ENCODE measurements around the gene PRKCG. TPM values are rescaled to one million over a fixed set of nuclear protein-coding genes. Genes with fewer than 3 reads are reported as not detected.
A peak's percentile ranks its signal among the peaks of the same experiment; 100 is the strongest.

Gene PRKCG
- total RNA-seq, 1 donor from 2014 or later = 0.51 TPM

- H3K9ac ChIP-seq = peak overlapping the region; percentile 55
- H3F3A ChIP-seq (ENCODE audit: low read depth) = peaks cover 17% of the 10 kb centered on the region
- peaks cover 9% of the 10 kb centered on the region for H3K4me1 ChIP-seq
- H3K79me2 ChIP-seq (ENCODE audit: low read depth) = peaks cover 11% of the 10 kb centered on the region
- H3K36me3 ChIP-seq = no peaks in the 10 kb centered on the region
- Mint-ChIP-seq H3K36me3 (peaks cover 11% of the 10 kb centered on the region), H3K27ac (peak overlapping the region; percentile 3), H3K4me3 (peak overlapping the region; percentile 94), H3K9me3 (no peaks in the 10 kb centered on the region), H3K4me1 (peaks cover 42% of the 10 kb centered on the region), H3K27me3 (ENCODE audit: insufficient read depth, low read depth) (peaks cover 26% of the 10 kb centered on the region)
- no peak overlapping the region for H3K27ac ChIP-seq
- H3K27me3 ChIP-seq = peaks cover 65% of the 10 kb centered on the region
- DNase-seq (ENCODE audit: low spot score) = peak; percentile 32
- H3K9me3 ChIP-seq (ENCODE audit: low read depth) = no peaks in the 10 kb centered on the region
- H3K4me2 ChIP-seq = peak overlapping the region; percentile 100
- peaks cover 39% of the 10 kb centered on the region for H4K20me1 ChIP-seq (ENCODE audit: low read depth)
- TF ChIP-seq EZH2phosphoT487 (IDR thresholded peaks at IDR 0.05) (peak; percentile 54), EZH2 (IDR thresholded peaks at IDR 0.05) (no peak)
- TF ChIP-seq, protein P1, sequence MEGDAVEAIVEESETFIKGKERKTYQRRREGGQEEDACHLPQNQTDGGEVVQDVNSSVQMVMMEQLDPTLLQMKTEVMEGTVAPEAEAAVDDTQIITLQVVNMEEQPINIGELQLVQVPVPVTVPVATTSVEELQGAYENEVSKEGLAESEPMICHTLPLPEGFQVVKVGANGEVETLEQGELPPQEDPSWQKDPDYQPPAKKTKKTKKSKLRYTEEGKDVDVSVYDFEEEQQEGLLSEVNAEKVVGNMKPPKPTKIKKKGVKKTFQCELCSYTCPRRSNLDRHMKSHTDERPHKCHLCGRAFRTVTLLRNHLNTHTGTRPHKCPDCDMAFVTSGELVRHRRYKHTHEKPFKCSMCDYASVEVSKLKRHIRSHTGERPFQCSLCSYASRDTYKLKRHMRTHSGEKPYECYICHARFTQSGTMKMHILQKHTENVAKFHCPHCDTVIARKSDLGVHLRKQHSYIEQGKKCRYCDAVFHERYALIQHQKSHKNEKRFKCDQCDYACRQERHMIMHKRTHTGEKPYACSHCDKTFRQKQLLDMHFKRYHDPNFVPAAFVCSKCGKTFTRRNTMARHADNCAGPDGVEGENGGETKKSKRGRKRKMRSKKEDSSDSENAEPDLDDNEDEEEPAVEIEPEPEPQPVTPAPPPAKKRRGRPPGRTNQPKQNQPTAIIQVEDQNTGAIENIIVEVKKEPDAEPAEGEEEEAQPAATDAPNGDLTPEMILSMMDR (IDR thresholded peaks at IDR 0.05) = peak; percentile 5
- H3K4me3 ChIP-seq = peak overlapping the region; percentile 99
- H2AFZ ChIP-seq (replicated peaks) = peak overlapping the region; percentile 79
Measured at GRCh38 chr19:53909471-53910169, 27.6 kb downstream of the PRKCG start.

DNA sequence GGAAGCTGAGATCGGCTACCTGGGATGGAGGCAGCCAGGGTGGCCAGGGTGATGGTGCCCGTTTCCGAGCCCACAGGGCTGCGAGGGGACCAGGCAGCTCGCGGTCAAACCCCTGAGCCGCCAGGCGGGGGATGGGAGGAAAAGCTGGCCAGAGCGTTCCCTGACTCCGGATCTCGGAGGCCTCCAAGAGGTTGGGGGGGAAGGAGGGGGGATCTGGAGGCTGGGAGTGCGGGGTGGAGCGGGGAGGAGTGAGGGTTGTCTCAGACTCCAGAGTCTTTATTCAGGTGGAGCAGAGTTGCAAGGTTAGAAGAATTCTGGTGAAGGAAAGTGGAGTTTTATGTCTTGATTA is 28.1 kb downstream of the PRKCG start:
- H3K27ac Mint-ChIP-seq = peak overlapping the region; percentile 3
- Histone ChIP-seq H4K20me1 (ENCODE audit: low read depth) (peaks cover 39% of the 10 kb centered on the region), H3K27ac (no peak overlapping the region), H3K27me3 (peaks cover 60% of the 10 kb centered on the region), H3K4me1 (peaks cover 9% of the 10 kb centered on the region), H3K4me3 (peak overlapping the region; percentile 99), H3K4me2 (peak overlapping the region; percentile 100), H3K79me2 (ENCODE audit: low read depth) (peaks cover 11% of the 10 kb centered on the region), H2AFZ (replicated peaks) (peak overlapping the region; percentile 79), H3K36me3 (no peaks in the 10 kb centered on the region), H3K9me3 (ENCODE audit: low read depth) (no peaks in the 10 kb centered on the region), H3F3A (ENCODE audit: low read depth) (peaks cover 17% of the 10 kb centered on the region), H3K9ac (no peak overlapping the region)
- no peak for TF ChIP-seq EZH2 (IDR thresholded peaks at IDR 0.05)
- no peaks in the 10 kb centered on the region for H3K9me3 Mint-ChIP-seq
- H3K4me1 Mint-ChIP-seq = peaks cover 42% of the 10 kb centered on the region
- H3K4me3 Mint-ChIP-seq = peak overlapping the region; percentile 94
- peaks cover 21% of the 10 kb centered on the region for H3K27me3 Mint-ChIP-seq (ENCODE audit: insufficient read depth, low read depth)
- peak; percentile 86 for DNase-seq (ENCODE audit: low spot score)
- H3K36me3 Mint-ChIP-seq = peaks cover 15% of the 10 kb centered on the region

DNA sequence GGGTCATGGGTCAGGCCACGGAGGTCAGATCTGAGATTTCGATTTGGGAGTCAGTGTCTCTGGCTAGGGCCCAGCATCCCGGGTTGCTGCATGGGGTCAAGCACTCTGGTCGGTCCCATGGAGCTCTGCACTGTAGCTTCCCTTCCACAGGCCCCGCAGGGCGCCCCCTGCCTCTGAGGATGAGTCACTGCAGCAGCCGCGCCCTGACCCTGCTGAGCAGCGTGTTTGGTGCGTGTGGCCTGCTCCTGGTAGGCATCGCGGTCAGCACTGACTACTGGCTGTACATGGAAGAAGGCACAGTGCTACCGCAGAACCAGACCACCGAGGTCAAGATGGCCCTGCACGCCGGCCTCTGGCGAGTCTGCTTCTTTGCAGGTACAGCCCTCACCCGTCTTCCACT is 30.7 kb downstream of the PRKCG start:
- H3K9me3 Mint-ChIP-seq = no peaks in the 10 kb centered on the region
- H3K4me1 Mint-ChIP-seq = peaks cover 28% of the 10 kb centered on the region
- no peak for TF ChIP-seq EZH2phosphoT487 (IDR thresholded peaks at IDR 0.05)
- TF ChIP-seq, protein P1 (IDR thresholded peaks at IDR 0.05) = peak; percentile 65
- no peak for TF ChIP-seq EZH2 (IDR thresholded peaks at IDR 0.05)
- Histone ChIP-seq H3F3A (ENCODE audit: low read depth) (peaks cover 10% of the 10 kb centered on the region), H3K4me2 (no peak overlapping the region), H3K79me2 (ENCODE audit: low read depth) (peaks cover 11% of the 10 kb centered on the region), H3K36me3 (no peaks in the 10 kb centered on the region), H3K27ac (no peak overlapping the region), H4K20me1 (ENCODE audit: low read depth) (peaks cover 33% of the 10 kb centered on the region), H3K27me3 (peaks cover 35% of the 10 kb centered on the region), H3K9ac (no peak overlapping the region), H3K4me3 (no peak overlapping the region), H3K4me1 (peaks cover 9% of the 10 kb centered on the region), H2AFZ (replicated peaks) (no peak overlapping the region), H3K9me3 (ENCODE audit: low read depth) (no peaks in the 10 kb centered on the region)
- H3K36me3 Mint-ChIP-seq = peaks cover 29% of the 10 kb centered on the region
- DNase-seq (ENCODE audit: low spot score) = peak; percentile 51
- peaks cover 10% of the 10 kb centered on the region for H3K27me3 Mint-ChIP-seq (ENCODE audit: insufficient read depth, low read depth)
- H3K27ac Mint-ChIP-seq = no peak overlapping the region
- no peak overlapping the region for H3K4me3 Mint-ChIP-seq

GRCh38 chr19:53915000-53915399 is 33.0 kb downstream of the PRKCG start:
- H3F3A ChIP-seq (ENCODE audit: low read depth) = no peaks in the 10 kb centered on the region
- no peaks in the 10 kb centered on the region for H3K9me3 Mint-ChIP-seq
- no peaks in the 10 kb centered on the region for H3K9me3 ChIP-seq (ENCODE audit: low read depth)
- no peak overlapping the region for H3K9ac ChIP-seq
- H3K27me3 Mint-ChIP-seq (ENCODE audit: insufficient read depth, low read depth) = peaks cover 8% of the 10 kb centered on the region
- no peak overlapping the region for H2AFZ ChIP-seq (replicated peaks)
- H3K4me2 ChIP-seq = no peak overlapping the region
- H3K4me1 ChIP-seq = peaks cover 6% of the 10 kb centered on the region
- H3K27ac Mint-ChIP-seq = no peak overlapping the region
- H3K36me3 ChIP-seq = no peaks in the 10 kb centered on the region
- H3K79me2 ChIP-seq (ENCODE audit: low read depth) = peaks cover 11% of the 10 kb centered on the region
- H3K4me3 ChIP-seq = no peak overlapping the region
- peak overlapping the region; percentile 25 for H3K4me3 Mint-ChIP-seq
- TF ChIP-seq EZH2phosphoT487 (IDR thresholded peaks at IDR 0.05) (no peak), EZH2 (IDR thresholded peaks at IDR 0.05) (no peak)
- TF ChIP-seq, protein P1 (IDR thresholded peaks at IDR 0.05) = no peak
- no peak overlapping the region for H3K27ac ChIP-seq
- peaks cover 14% of the 10 kb centered on the region for H3K27me3 ChIP-seq
- H3K36me3 Mint-ChIP-seq = peaks cover 40% of the 10 kb centered on the region
- peaks cover 15% of the 10 kb centered on the region for H3K4me1 Mint-ChIP-seq
- peaks cover 33% of the 10 kb centered on the region for H4K20me1 ChIP-seq (ENCODE audit: low read depth)
- DNase-seq (ENCODE audit: low spot score) = peak; percentile 20
